Islet of Langerhans (tissue), 1 donor: ENCODE data around the gene NSUN6.
"Not testable (repeated sequence)": the region's sequence is repeated elsewhere in the genome, so short reads cannot be mapped to it uniquely, and the experiment has no call there.

Experiments used
- FAIRE-seq: peaks from one replicate; lab custom pipeline; 2011; peaks lifted over from hg19 to GRCh38; lab: Jason Lieb, UNC

Gene NSUN6

DNA sequence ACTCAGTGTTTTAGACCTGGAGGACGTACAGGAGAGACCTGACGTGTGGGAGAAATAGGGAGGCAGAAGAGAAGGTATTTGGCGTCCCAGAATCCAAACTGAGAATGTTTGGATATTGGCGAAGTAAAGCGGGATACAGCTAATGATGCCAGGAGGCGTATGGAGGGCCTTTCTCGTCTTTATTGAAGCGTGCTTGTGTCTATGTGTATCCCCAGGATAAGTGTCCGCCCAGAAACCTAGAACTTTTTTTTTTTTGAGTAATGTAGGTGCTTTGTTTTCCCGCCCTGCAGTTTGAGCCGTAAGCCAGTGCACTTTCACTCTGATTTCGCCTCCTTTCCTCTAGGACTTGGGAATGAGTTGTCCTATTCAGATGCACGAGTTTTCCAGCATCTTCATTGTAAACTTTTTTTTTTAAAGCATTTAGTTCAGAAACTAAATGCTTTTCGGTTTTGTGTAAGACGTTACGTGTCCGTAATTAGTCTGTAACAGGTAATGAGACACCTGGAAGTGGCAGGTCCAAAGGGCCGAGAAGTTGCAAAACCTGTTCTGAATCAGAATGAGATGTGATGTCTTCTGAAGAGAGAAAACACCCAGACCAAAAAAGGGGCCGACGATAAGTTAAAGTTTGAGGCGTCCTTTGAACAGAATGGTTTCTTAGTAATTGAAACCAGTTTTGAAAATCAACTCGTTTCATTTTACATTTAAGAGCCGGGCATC is 8.6 kb upstream of the NSUN6 start:
- no peak for FAIRE-seq

DNA sequence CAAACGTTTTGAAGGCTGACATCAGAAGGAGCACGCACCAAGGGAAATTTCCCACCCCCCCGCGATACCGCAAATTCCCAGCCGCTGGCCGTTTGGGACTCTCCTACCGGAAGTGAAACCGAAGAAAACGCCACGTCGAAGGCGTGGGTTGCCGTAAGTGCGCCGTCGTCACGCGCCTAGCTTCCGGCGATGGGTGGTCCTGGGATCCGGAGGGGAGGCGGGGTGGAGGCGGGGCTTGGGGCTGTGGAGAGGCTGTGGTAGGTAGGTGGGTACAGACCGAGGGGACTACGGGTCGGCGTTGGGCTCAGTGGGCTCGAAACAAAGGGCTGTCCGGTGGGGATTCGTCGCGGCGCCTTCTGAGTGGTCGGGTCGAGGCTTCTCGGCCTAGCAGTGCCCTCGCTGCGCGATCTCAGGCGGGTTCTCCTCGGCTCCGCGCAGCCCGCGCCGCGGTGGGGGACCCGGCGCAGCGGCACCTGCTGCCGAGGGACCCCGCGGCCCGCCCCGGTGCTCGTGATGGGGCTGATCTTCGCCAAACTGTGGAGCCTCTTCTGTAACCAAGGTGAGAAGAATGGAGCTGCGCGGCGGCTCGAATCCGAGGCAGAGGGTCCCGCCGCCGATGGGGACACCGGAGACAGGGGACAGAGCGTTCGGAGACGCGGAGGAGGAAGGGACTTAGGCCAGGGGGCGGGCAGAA is 7.9 kb upstream of the NSUN6 start, which contains the start of gene ARL5B:
TSS of gene ARL5B (plus strand) at position 307 of the 694 bp plus-strand sequence. CDS start at position 514, 207 bp downstream.
- FAIRE-seq = peak; percentile 88

DNA sequence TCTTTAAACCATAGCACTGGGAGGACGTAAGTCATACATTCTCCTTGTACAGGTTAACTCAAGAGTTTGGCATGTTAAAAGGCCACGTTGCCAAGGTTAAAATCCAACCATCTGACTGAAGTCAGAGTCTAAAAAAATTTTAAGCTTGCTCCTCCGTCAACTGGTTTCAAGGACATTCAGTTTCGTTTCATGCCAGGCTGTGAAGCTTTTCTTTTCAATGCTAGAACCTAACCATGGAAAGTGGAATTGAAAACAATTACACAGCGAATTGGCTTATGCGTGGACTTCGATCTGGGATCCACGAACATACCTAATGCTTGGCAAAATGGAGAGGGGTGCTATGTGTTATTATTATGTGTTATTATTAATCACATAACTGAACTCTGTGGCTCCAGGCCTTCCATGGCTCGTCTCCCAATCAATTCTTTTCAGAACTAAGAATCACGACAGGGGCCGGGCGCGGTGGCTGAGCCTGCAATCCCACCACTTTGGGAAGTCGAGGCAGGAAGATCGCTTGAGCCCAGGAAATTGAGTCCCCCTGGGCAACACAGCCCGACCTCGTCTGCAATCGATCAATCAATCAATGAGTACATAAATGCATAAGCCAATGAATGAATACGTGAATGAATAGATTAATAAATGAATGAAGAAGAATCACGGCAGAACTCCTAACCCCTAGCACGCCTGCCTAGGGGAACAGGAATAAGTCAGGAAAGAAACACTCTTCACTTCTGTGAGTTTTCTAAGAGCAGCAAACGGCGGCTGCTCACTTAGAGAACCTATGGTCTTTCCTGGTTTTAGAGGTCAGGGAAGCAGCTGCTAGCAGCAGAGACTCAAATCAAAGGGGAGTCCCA is 7.1 kb upstream of the NSUN6 start:
- FAIRE-seq = peak; percentile 45

- no peak for FAIRE-seq
Measured at GRCh38 chr10:18656724-18657123, 5.3 kb upstream of the NSUN6 start.

DNA sequence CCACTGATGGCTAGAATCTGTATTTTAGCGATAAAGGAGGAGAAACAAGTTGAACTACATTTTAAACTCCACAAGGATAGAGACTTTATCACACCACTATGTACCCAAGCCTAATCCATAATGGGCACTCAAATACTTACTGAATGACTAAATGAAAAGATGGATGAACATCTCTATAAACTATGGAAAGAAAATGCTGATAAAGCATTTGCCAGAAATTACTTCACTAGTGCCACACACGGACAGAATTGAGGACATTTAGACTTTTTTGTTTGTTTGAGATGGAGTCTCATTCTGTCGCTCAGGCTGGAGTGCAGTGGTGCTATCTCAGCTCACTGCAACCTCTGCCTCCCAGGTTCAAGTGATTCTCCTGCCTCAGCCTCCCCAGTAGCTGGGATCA is 1.7 kb upstream of the NSUN6 start:
- FAIRE-seq = no peak

DNA sequence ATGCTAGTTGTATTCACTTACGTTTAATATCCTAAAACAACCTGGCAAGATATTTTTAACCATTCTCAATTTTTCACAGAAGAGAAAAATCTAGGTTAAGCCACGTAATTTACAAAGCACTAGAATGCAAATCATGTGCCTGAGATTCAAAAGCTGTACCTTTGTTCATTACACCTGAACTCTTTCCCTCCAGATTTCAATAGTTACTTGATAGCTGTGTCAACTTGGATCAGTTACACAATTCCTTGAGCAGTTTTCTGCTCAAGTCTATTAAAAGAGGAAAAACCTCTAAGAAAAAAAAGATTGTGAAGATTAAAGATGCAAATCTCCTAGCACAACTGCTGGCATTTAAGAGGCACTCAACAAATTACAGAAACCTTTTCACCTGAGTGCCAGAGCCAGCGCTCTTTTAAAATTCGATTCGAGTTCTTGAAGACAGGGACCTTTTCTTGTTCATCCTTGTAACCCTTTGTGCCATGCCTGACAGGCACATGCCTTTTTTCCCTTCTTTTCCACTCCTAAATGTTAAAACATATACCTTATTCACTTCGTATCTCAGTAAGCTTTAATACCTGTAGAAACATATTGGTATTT is 886 bp downstream of the NSUN6 start:
- no peak for FAIRE-seq

DNA sequence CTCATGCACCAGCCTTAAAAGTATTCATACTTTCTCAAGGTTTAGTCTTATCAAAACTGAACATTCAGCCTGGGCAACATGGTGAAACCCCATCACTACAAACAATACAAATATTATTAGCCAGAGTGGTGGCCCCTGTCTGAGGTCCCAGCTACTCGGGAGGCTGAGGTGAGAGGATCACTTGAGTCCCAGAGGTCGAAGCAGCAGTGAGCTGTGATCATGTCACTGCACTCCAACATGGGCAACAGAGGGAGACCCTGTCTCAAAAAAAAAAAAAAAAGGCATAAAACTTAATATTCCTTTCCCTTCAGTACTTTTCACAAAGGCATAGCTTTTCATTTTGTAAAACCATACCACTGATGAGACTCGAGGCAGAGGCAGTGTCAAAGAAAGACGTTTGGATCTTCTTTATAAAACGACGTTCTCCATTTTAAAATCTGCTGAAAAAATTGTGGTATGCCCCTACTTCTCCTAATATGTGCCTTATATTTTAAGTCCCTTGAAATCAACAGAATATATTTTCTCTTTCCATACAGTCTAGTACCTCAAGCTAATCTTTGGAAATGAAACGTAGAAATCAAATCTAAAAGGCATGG is 1.9 kb downstream of the NSUN6 start:
- FAIRE-seq = no peak

DNA sequence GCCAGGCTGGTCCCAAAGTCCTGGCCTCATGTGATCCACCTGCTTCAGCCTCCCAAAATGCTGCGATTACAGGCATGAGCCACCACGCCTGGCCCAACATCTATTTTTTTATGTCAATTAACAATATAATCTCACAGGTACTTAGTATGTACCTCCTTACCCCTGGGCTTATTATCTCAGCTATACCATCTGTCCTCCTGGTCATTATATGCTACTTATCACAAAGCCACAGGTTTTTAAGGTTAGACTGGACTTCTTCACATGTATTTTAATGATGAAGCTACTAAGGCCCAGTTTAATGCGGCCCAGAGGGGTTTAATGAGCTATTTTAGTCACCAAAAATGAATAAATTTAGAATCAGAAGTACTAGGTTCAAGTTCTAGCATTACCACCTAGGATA is 3.4 kb downstream of the NSUN6 start:
- no peak for FAIRE-seq

- FAIRE-seq = no peak
Measured at GRCh38 chr10:18647151-18647550, 4.2 kb downstream of the NSUN6 start.

DNA sequence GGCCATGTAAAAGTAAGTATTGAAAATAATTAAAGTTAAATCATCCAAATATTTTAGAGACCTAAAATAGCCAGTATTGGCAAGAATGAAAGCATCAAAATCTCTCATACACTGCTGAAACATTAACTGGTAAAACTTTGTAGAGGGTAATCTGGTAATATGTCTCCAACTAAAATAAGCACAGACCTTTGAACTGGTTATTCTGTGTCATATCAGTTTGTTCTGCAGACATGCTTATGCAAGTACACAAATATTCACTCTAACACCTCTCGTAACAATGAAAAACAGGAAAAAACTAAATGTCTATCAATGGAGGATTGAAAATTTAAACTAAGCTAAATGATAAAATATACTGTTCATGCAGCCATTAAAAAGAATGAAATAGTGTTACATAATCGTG is 11.7 kb downstream of the NSUN6 start:
- FAIRE-seq = peak; percentile 83

DNA sequence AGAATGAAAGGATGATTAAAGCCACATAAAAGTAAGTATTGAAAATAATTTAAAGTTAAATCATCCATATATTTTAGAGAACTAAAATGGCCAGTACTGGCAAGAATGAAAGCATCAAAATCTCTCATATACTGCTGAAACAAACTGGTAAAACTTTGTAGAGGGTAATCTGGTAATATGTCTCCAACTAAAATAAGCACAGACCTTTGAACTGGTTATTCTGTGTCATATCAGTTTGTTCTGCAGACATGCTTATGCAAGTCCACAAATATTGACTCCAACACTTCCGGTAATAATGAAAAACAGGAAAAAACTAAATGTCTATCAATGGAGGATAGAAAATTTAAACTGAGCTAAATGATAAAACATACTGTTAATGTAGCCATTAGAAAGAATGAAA is 14.0 kb downstream of the NSUN6 start:
- not testable (repeated sequence) for FAIRE-seq

GRCh38 chr10:18635995-18636394 is 15.4 kb downstream of the NSUN6 start:
- no peak for FAIRE-seq

- not testable (repeated sequence) for FAIRE-seq
Measured at GRCh38 chr10:18632500-18632899, 18.9 kb downstream of the NSUN6 start.

DNA sequence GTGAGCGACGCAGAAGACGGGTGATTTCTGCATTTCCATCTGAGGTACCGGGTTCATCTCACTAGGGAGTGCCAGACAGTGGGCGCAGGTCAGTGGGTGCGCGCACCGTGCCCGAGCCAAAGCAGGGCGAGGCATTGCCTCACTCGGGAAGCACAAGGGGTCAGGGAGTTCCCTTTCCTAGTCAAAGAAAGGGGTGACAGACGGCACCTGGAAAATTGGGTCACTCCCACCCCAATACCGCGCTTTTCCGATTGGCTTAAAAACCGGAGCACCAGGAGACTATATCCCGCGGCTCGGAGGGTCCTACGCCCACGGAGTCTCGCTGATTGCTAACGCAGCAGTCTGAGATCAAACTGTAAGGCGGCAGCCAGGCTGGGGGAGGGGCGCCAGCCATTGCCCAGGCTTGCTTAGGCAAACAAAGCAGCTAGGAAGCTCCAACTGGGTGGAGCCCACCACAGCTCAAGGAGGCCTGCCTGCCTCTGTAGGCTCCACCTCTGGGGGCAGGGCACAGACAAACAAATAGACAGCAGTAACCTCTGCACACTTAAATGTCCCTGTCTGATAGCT is 23.9 kb downstream of the NSUN6 start:
- not testable (repeated sequence) for FAIRE-seq

DNA sequence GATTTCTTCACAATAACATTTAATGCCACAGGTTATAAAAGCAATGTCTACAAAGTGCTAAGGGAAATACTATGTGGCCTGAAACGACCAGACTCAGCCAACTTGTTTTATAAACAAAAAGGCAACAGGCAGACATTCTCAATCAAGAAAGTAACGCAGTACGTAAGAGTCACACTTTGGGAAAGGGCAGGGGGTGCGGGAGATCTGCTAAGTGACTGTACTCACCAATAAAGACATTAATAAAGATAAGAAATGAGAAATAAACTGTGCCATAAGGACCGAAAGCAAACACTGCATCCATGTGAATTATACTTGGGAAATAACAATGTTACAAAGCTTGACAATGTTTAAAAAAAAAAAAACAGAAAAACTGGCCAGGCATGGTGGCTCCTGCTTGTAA is 25.5 kb downstream of the NSUN6 start:
- no peak for FAIRE-seq

DNA sequence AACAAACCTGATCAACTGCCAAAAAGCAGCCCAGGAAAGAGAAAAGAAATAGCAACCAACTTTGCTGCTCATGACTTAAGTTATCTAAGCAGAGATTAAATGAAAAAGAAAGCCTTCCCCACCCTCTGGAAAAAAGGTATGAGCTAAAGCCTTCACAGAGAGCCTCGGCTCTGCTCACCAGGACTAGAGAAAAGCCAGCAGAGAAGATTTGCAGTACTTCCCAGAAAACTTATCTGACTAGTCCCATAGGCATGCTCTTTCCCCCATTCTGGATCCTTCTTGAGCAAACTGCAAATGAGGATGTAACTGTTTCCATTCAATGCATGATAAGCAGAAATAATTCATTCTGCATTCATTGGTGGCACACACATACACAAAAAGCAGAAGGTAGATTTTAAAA is 27.7 kb downstream of the NSUN6 start:
- not testable (repeated sequence) for FAIRE-seq

DNA sequence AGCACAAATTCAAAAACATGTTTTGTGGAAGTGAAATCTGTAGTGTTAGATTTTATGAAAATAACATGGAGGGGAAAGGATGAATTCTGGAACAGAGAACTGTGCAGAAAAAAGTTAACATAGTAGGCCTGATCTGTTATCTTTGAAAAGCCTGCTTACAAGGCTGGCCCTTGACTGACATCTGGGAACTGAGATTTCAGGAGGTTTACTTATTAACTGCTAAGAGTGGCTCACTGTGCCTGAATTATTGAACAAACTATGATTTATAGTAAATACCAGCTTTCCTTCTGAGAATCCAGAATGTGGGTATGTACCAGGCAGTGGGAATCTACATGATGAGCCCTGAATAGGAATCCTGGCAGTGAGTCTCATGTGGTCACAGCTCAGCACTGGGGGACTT is 30.5 kb downstream of the NSUN6 start:
- FAIRE-seq = no peak

GRCh38 chr10:18619016-18619415 is 32.4 kb downstream of the NSUN6 start:
- no peak for FAIRE-seq

DNA sequence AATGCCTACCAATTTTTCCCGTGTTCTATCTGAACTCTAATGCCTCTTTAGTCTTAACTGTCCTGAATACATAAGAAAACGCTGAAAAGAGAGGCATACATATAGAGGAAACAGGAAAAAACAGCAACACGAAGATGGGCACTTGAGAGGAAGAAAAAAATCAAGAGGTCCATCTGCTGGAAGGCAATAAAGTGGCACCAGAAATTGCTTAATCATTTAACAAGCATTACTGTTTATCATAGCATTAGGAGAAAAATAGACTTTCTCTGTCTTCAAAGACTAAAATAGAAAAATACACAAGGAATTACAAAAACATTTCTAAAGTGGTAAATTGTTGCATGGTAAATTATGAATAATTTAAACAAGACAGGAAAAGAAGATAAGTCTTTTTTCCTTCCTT is 35.0 kb downstream of the NSUN6 start:
- peak; percentile 79 for FAIRE-seq

GRCh38 chr10:18615618-18616017 is 35.8 kb downstream of the NSUN6 start:
- FAIRE-seq = peak; percentile 41

DNA sequence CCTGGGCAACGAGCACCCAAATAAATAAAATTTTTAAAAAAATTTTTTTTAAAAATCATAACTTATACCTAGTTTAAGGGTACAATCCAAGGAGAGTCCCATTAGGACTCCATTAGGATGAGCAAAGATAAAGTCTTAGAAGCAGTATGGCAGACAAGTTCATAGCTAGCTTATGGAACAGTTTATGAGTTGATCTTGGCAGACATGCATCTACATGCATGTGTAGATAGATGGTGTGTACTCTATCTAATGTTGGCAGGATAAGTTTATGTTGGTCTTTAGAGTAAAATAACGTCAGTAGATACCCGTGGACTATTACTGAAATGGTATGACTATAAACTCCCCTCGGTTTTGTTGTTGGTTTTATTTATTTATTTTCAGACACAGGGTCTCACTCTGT is 40.2 kb downstream of the NSUN6 start:
- peak; percentile 43 for FAIRE-seq

- peak; percentile 99 for FAIRE-seq
Measured at GRCh38 chr10:18610517-18610916, 40.9 kb downstream of the NSUN6 start.
